A673 (cell line): ENCODE results near the gene PF4V1. TPM values are rescaled to one million over a fixed set of nuclear protein-coding genes. Genes with fewer than 3 reads are reported as not detected.

Source experiments
- BruUV-seq: library from RNA; stranded (reverse); fragments of 400-500 nt; replicated peaks from 2 replicates; lab custom pipeline; 2021; lab: Mats Ljungman, UMichigan
- CTCF ChIA-PET: fragments of 300-600 bp; sonication (Branson Sonifier 250); formaldehyde crosslinking; loops from one replicate; lab custom pipeline; 2022; ENCODE audit warnings: antibody characterized with exemption; lab: Charles Lee
- POLR2A ChIA-PET: fragments of 300-600 bp; sonication (Branson Sonifier 250); formaldehyde crosslinking; loops from one replicate; lab custom pipeline; 2022; ENCODE audit warnings: antibody characterized with exemption; ENCODE audit not compliant: low non-redundant PET; lab: Charles Lee
- DNase-seq: peaks from one replicate; pipeline ENCODE4 v3.0.0-alpha.2; 2015; ENCODE audit warnings: low spot score
- H3K27ac ChIP-seq: fragments of 200-600 bp; sonication (generic); 2 replicates; pipeline ENCODE4 v1.5.1; 2016; ENCODE audit warnings: mixed run types, low read depth, mild to moderate bottlenecking, mixed read lengths, antibody characterized with exemption, low read length; ENCODE audit not compliant: poor library complexity, severe bottlenecking
- H3K27me3 ChIP-seq: fragments of 200-600 bp; sonication (generic); replicated peaks from 2 replicates; pipeline ENCODE4 v1.6.1; 2017; ENCODE audit warnings: mixed run types, low read depth, mild to moderate bottlenecking, mixed read lengths, antibody characterized with exemption, low read length; ENCODE audit not compliant: insufficient read depth, poor library complexity
- H3K36me3 ChIP-seq: fragments of 200-600 bp; sonication (generic); 2 replicates; pipeline ENCODE4 v1.6.1; 2016; ENCODE audit warnings: mixed run types, mild to moderate bottlenecking, mixed read lengths, antibody characterized with exemption, low read length; ENCODE audit not compliant: insufficient read depth, poor library complexity, severe bottlenecking
- H3K4me1 ChIP-seq: fragments of 200-600 bp; sonication (generic); 2 replicates; pipeline ENCODE4 v1.6.1; 2017; ENCODE audit warnings: mixed run types, mild to moderate bottlenecking, mixed read lengths, antibody characterized with exemption, low read length; ENCODE audit not compliant: insufficient read depth, poor library complexity, severe bottlenecking
- H3K4me3 ChIP-seq: fragments of 200-600 bp; sonication (generic); 2 replicates; pipeline ENCODE4 v1.5.1; 2016; ENCODE audit warnings: low read depth, mixed run types, mild to moderate bottlenecking, mixed read lengths, low read length; ENCODE audit not compliant: poor library complexity, severe bottlenecking
- H3K9me3 ChIP-seq: fragments of 200-600 bp; sonication (generic); 2 replicates; pipeline ENCODE4 v1.6.1; 2016; ENCODE audit warnings: mixed run types, low read depth, mild to moderate bottlenecking, mixed read lengths, antibody characterized with exemption, low read length; ENCODE audit not compliant: poor library complexity, severe bottlenecking
- CTCF ChIP-seq: fragments of 300-800, 200-600 bp; sonication (generic); conservative IDR thresholded peaks from 2 replicates; pipeline ENCODE4 v1.5.1; 2017; ENCODE audit warnings: low read depth, mild to moderate bottlenecking, antibody characterized with exemption, low read length, moderate library complexity, mixed read lengths
- EZH2 ChIP-seq: fragments of 200-600 bp; sonication (generic); IDR thresholded peaks from 2 replicates; pipeline ENCODE4 v1.6.1; 2017; ENCODE audit warnings: borderline replicate concordance, low read depth, mild to moderate bottlenecking, mixed read lengths, antibody characterized with exemption, low read length; ENCODE audit not compliant: poor library complexity, severe bottlenecking
- intact Hi-C: fragments of 100-400 bp; cut with micrococcal nuclease; formaldehyde crosslinking; loops from one replicate; pipeline ENCODE4 v1.10.0; 2022; ENCODE audit not compliant: unreplicated experiment
- total RNA-seq: library from RNA; stranded (reverse); gene quantifications from 2 replicates; pipeline ENCODE4 v1.2.3, GENCODE V29; 2021

PF4V1 gene
- total RNA-seq, 1 experiment from 2014 or later: not detected

- H3K4me3 ChIP-seq: no peak overlapping the region
- intact Hi-C loops: no loop called here
- no peaks in the 10 kb centered on the region for H3K36me3 ChIP-seq
- no peak for DNase-seq
- ChIA-PET POLR2A (no interaction called here), CTCF (no interaction called here)
- H3K9me3 ChIP-seq: no peaks in the 10 kb centered on the region
- no peaks in the 10 kb centered on the region for H3K4me1 ChIP-seq
- TF ChIP-seq EZH2 (no peak), CTCF (no peak)
- H3K27ac ChIP-seq: no peak overlapping the region
- BruUV-seq: no TSS peak
- no peaks in the 10 kb centered on the region for H3K27me3 ChIP-seq
These were observed 39.9 kb downstream of the PF4V1 start for GRCh38 chr4:73892966-73893365.

GRCh38 chr4:73894001-73894400 is 40.9 kb downstream of the PF4V1 start:
- H3K9me3 ChIP-seq: no peaks in the 10 kb centered on the region
- no peak for DNase-seq
- BruUV-seq: no TSS peak
- TF ChIP-seq CTCF: no peak
- no peak for TF ChIP-seq EZH2
- no peak overlapping the region for H3K27ac ChIP-seq
- H3K4me3 ChIP-seq: no peak overlapping the region
- no peaks in the 10 kb centered on the region for H3K4me1 ChIP-seq
- CTCF ChIA-PET: no interaction called here
- H3K36me3 ChIP-seq: no peaks in the 10 kb centered on the region
- no peaks in the 10 kb centered on the region for H3K27me3 ChIP-seq
- POLR2A ChIA-PET: no interaction called here
- intact Hi-C loops: no loop called here

- no peak for TF ChIP-seq CTCF
- TF ChIP-seq EZH2: no peak
- POLR2A ChIA-PET: no interaction called here
- no peaks in the 10 kb centered on the region for H3K4me1 ChIP-seq
- H3K27me3 ChIP-seq: no peaks in the 10 kb centered on the region
- no peak overlapping the region for H3K4me3 ChIP-seq
- intact Hi-C loops: no loop called here
- H3K36me3 ChIP-seq: no peaks in the 10 kb centered on the region
- H3K9me3 ChIP-seq: no peaks in the 10 kb centered on the region
- DNase-seq: no peak
- BruUV-seq: no TSS peak
- H3K27ac ChIP-seq: no peak overlapping the region
- CTCF ChIA-PET: no interaction called here
These were observed 42.4 kb downstream of the PF4V1 start for GRCh38 chr4:73895201-73896175.
